SK-N-MC (cell line): ENCODE measurements around the gene WFDC2.

ENCODE experiments used
- DNase-seq: peaks from one replicate; pipeline ENCODE4 v3.0.0-alpha.2; 2011; ENCODE audit warnings: low read depth, low spot score
- H3K27ac ChIP-seq: fragments of 200-600 bp; sonication (generic); 2 replicates; pipeline ENCODE4 v1.5.1; 2016; ENCODE audit warnings: mixed run types
- H3K36me3 ChIP-seq: fragments of 200-600 bp; sonication (generic); 2 replicates; pipeline ENCODE4 v1.6.1; 2017; ENCODE audit warnings: antibody characterized with exemption, low read length, mixed read lengths; ENCODE audit not compliant: insufficient read depth
- H3K4me3 ChIP-seq: fragments of 200-600 bp; sonication (generic); 2 replicates; pipeline ENCODE4 v1.5.1; 2016
- H3K9ac ChIP-seq: fragments of 200-600 bp; sonication (generic); 2 replicates; pipeline ENCODE4 v1.8.0; 2017; ENCODE audit warnings: mixed run types, mixed read lengths; ENCODE audit not compliant: insufficient read length
- H3K9me3 ChIP-seq: fragments of 200-600 bp; sonication (generic); 2 replicates; pipeline ENCODE4 v1.6.1; 2017; ENCODE audit warnings: low read depth, mild to moderate bottlenecking, antibody characterized with exemption, low read length, moderate library complexity, mixed read lengths
- EZH2 ChIP-seq: fragments of 200-600 bp; sonication (generic); IDR thresholded peaks from one replicate; pipeline ENCODE4 v1.6.1; 2017; ENCODE audit warnings: antibody characterized with exemption
- FOXP2 ChIP-seq: optimal IDR thresholded peaks from 2 replicates; pipeline ENCODE3; 2011; ENCODE audit warnings: mild to moderate bottlenecking, moderate library complexity; ENCODE audit not compliant: insufficient read depth; ENCODE audit errors: extremely low read length, control extremely low read depth
- POLR2AphosphoS5 ChIP-seq: IDR thresholded peaks from 2 replicates; pipeline ENCODE4 v1.6.1; 2012; ENCODE audit warnings: mild to moderate bottlenecking, low read depth, low read length, borderline replicate concordance

The WFDC2 gene

DNA sequence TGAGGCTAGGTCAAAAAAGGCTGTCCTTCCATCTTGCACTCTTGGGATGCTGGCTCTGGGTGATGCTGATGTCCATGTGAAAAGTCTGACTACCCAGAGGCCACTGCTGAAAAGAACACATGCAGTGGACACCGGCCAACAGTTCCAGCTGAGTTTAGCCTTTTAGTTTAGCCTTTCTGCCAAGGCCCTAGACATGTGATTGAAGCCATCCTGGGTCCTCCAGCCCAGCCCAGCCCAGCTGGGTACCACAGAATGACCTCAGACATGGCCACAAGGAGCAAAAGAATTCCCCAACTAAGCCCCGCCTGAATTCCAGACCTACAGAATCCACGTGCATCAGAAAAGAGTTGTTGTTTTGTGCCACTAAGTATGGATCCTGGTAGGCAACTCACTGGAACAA, 36.2 kb upstream of the WFDC2 start:
- Histone ChIP-seq H3K9me3 (no peaks in the 10 kb centered on the region), H3K36me3 (no peaks in the 10 kb centered on the region), H3K4me3 (no peak overlapping the region), H3K9ac (no peak overlapping the region), H3K27ac (no peak overlapping the region)
- TF ChIP-seq EZH2 (no peak), POLR2AphosphoS5 (no peak), FOXP2 (no peak)
- DNase-seq = no peak

- Histone ChIP-seq H3K9me3 (no peaks in the 10 kb centered on the region), H3K9ac (no peak overlapping the region), H3K36me3 (no peaks in the 10 kb centered on the region), H3K27ac (no peak overlapping the region), H3K4me3 (no peak overlapping the region)
- no peak for DNase-seq
- no peak for TF ChIP-seq POLR2AphosphoS5
- TF ChIP-seq FOXP2 = no peak
- TF ChIP-seq EZH2 = no peak
Observed at GRCh38 chr20:45433976-45434375, 35.6 kb upstream of the WFDC2 start.

DNA sequence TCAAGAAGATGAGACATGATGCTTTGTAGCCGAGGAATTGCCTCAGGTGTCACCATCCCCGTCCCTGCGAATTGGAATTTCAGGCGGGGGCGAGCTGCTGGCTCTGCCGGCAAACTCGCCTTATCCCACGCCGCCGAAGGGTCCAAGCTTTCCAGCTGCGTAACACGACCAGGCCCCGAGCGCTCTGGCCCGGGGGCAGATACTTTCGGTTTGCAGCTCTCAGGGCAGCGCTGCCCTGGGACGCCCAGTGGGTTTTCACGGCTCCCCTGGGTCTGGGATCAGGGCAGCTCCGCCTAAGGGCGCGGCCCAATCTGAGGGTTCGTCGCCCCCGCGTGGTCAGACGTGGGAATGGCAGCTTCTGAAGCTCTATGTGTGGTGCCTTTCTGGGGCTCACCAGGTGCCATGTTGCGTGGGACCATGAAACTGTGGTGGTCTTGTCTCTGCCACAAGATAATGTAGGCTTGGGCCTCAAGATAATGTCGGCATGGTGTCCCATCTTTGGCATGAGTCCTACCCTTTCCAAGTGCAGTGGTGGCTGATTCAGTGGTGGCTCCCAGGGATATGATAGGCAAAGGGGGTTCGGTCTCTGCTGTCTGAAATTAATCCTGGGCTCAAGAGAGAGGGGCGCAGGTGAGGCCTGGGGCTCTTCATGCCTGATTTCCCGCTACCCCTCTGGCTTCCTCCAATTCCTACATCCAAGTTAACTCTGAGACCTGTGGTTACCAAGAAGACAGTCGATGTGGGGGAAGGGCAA, 32.6 kb upstream of the WFDC2 start:
- no peak for TF ChIP-seq POLR2AphosphoS5
- Histone ChIP-seq H3K36me3 (no peaks in the 10 kb centered on the region), H3K27ac (no peak overlapping the region), H3K9ac (peak overlapping the region; percentile 24), H3K4me3 (peak overlapping the region; percentile 81), H3K9me3 (no peaks in the 10 kb centered on the region)
- no peak for DNase-seq

- H3K36me3 ChIP-seq = no peaks in the 10 kb centered on the region
- no peak overlapping the region for H3K27ac ChIP-seq
- no peak for DNase-seq
- H3K9me3 ChIP-seq = no peaks in the 10 kb centered on the region
- H3K9ac ChIP-seq = no peak overlapping the region
- no peak overlapping the region for H3K4me3 ChIP-seq
- TF ChIP-seq FOXP2 = no peak
- TF ChIP-seq POLR2AphosphoS5 = no peak
- no peak for TF ChIP-seq EZH2
Observed at GRCh38 chr20:45440424-45440823, 29.1 kb upstream of the WFDC2 start.

GRCh38 chr20:45440891-45441685, 28.5 kb upstream of the WFDC2 start:
- Histone ChIP-seq H3K9ac (no peak overlapping the region), H3K27ac (no peak overlapping the region), H3K4me3 (no peak overlapping the region), H3K9me3 (no peaks in the 10 kb centered on the region), H3K36me3 (no peaks in the 10 kb centered on the region)
- no peak for DNase-seq
- TF ChIP-seq POLR2AphosphoS5 (no peak), EZH2 (no peak), FOXP2 (no peak)

GRCh38 chr20:45441746-45442145, 27.8 kb upstream of the WFDC2 start:
- H3K27ac ChIP-seq = no peak overlapping the region
- no peak for TF ChIP-seq EZH2
- no peak for TF ChIP-seq FOXP2
- no peak for TF ChIP-seq POLR2AphosphoS5
- H3K9me3 ChIP-seq = no peaks in the 10 kb centered on the region
- H3K4me3 ChIP-seq = no peak overlapping the region
- no peak for DNase-seq
- H3K9ac ChIP-seq = no peak overlapping the region
- H3K36me3 ChIP-seq = no peaks in the 10 kb centered on the region

- DNase-seq = no peak
- no peaks in the 10 kb centered on the region for H3K9me3 ChIP-seq
- no peak overlapping the region for H3K4me3 ChIP-seq
- no peaks in the 10 kb centered on the region for H3K36me3 ChIP-seq
- no peak overlapping the region for H3K27ac ChIP-seq
- TF ChIP-seq POLR2AphosphoS5 = no peak
- no peak for TF ChIP-seq EZH2
- no peak for TF ChIP-seq FOXP2
- no peak overlapping the region for H3K9ac ChIP-seq
Observed at GRCh38 chr20:45444050-45444449, 25.5 kb upstream of the WFDC2 start.

DNA sequence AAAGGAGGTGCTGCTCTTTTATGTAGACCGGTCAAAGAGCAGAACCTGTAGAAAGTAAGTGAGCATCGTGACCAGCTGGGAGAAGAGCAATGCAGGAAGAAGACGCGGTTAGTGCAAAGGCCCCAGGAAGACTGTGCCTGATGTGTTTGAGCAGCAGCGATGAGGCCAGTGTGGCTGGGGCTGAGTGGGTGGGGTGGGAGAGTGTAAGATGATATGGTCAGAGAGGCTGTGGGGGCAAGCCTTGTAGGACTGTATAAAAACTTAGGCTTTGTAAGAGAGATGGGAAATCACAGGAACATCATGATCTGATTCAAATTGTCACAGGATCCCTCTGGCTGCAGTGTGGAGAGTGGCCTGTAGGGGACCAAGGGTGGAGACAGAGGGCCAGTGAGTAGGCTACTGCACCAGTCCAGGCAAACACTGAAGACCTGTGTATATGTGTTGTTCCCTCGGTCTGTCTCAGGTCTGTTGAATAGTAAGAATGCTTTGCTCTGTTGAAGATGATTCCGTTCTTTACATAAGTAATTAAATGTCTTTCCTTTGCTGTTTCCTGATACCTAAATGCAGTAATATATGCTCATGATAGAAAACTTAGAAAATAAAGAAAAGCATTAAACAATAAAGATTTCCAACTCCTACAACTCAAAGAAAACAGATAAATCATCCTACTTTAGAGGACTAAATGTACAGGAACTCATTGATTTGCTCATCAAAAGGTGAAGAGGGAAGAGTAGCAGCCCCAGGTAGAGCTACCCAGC, 23.6 kb upstream of the WFDC2 start:
- Histone ChIP-seq H3K9me3 (no peaks in the 10 kb centered on the region), H3K4me3 (no peak overlapping the region), H3K9ac (no peak overlapping the region), H3K27ac (no peak overlapping the region), H3K36me3 (no peaks in the 10 kb centered on the region)
- no peak for DNase-seq
- TF ChIP-seq EZH2 = no peak
